HEK293 (cell line): Measurements from ENCODE around the gene MS4A12.

Experiments
- CTCF ChIA-PET: fragments of 350-600 bp; formaldehyde crosslinking; extraction: SDS; loops from one replicate; lab custom pipeline; 2021; ENCODE audit warnings: antibody characterized with exemption; lab: Yijun Ruan, JAX
- POLR2A ChIA-PET: fragments of 300-600 bp; formaldehyde crosslinking; extraction: SDS; loops from one replicate; lab custom pipeline; 2020; ENCODE audit warnings: antibody characterized with exemption, inconsistent platforms; lab: Yijun Ruan, JAX
- H3K27ac ChIP-seq: fragments of 200-500 bp; sonication (Bioruptor generic); 2 replicates; pipeline ENCODE4 v1.5.1; 2014; ENCODE audit warnings: low read depth, low read length, control low read depth, inconsistent platforms; ENCODE audit errors: extremely low read depth
- H3K36me3 ChIP-seq, 2 experiments: fragments of 200-500 bp in 1 of 2; sonication (Bioruptor generic) in 1 of 2; 1 replicate in 1 of 2; 2 replicates in 1 of 2; pipeline ENCODE4 v1.5.1; 2014 to 2017; ENCODE audit warnings: inconsistent platforms in 2 of 2, low read length in 2 of 2; ENCODE audit not compliant: control insufficient read depth in 2 of 2, insufficient read depth in 1 of 2
- H3K4me1 ChIP-seq: fragments of 200-500 bp; sonication (Bioruptor generic); 2 replicates; pipeline ENCODE4 v1.5.1; 2014; ENCODE audit warnings: mild to moderate bottlenecking, low read length, inconsistent platforms; ENCODE audit not compliant: control insufficient read depth, insufficient read depth
- H3K4me3 ChIP-seq: 2 replicates; pipeline ENCODE4 v1.5.1; 2011; ENCODE audit warnings: low read depth, mild to moderate bottlenecking, control low read depth, low read length, moderate library complexity
- H3K9me3 ChIP-seq: fragments of 200-500 bp; sonication (Bioruptor generic); 2 replicates; pipeline ENCODE4 v1.5.1; 2014; ENCODE audit warnings: low read depth, low read length, inconsistent platforms; ENCODE audit not compliant: control insufficient read depth, insufficient read depth
- MYNN ChIP-seq: fragments of 450-650 bp; formaldehyde crosslinking; IDR thresholded peaks from 2 replicates; pipeline ENCODE4 v1.5.1; 2016; ENCODE audit warnings: missing biosample characterization, missing genetic modification characterization, borderline replicate concordance
- MZF1 ChIP-seq: fragments of 450-650 bp; formaldehyde crosslinking; IDR thresholded peaks from 2 replicates; pipeline ENCODE4 v1.5.1; 2017; ENCODE audit warnings: missing biosample characterization, missing genetic modification characterization, borderline replicate concordance
- ZBTB17 ChIP-seq: fragments of 450-650 bp; formaldehyde crosslinking; IDR thresholded peaks from 2 replicates; pipeline ENCODE4 v1.5.1; 2016; ENCODE audit warnings: missing biosample characterization, missing genetic modification characterization
- ZBTB48 ChIP-seq: fragments of 450-650 bp; formaldehyde crosslinking; IDR thresholded peaks from 2 replicates; pipeline ENCODE4 v1.5.1; 2016; ENCODE audit warnings: missing biosample characterization, missing genetic modification characterization
- ZBTB7A ChIP-seq: fragments of 450-650 bp; formaldehyde crosslinking; IDR thresholded peaks from 2 replicates; pipeline ENCODE4 v1.5.1; 2016; ENCODE audit warnings: low read depth, missing biosample characterization, missing genetic modification characterization
- ZNF121 ChIP-seq: fragments of 450-650 bp; formaldehyde crosslinking; IDR thresholded peaks from 2 replicates; pipeline ENCODE4 v1.5.1; 2016; ENCODE audit warnings: missing biosample characterization, missing genetic modification characterization
- ZNF16 ChIP-seq: fragments of 450-650 bp; formaldehyde crosslinking; IDR thresholded peaks from 2 replicates; pipeline ENCODE4 v1.5.1; 2016; ENCODE audit warnings: low read depth, missing biosample characterization, missing genetic modification characterization
- ZNF18 ChIP-seq: fragments of 450-650 bp; formaldehyde crosslinking; IDR thresholded peaks from 2 replicates; pipeline ENCODE4 v1.5.1; 2016; ENCODE audit warnings: missing biosample characterization, missing genetic modification characterization
- ZNF23 ChIP-seq: fragments of 450-650 bp; formaldehyde crosslinking; IDR thresholded peaks from 2 replicates; pipeline ENCODE4 v1.5.1; 2016; ENCODE audit warnings: missing biosample characterization, missing genetic modification characterization, borderline replicate concordance
- ZNF350 ChIP-seq: fragments of 450-650 bp; formaldehyde crosslinking; IDR thresholded peaks from 2 replicates; pipeline ENCODE4 v1.5.0; 2017; ENCODE audit warnings: missing biosample characterization, mild to moderate bottlenecking, missing genetic modification characterization
- ZNF48 ChIP-seq: fragments of 450-650 bp; formaldehyde crosslinking; IDR thresholded peaks from 2 replicates; pipeline ENCODE4 v1.5.1; 2016; ENCODE audit warnings: missing biosample characterization, missing genetic modification characterization
- ZNF518A ChIP-seq: fragments of 450-650 bp; formaldehyde crosslinking; conservative IDR thresholded peaks from 2 replicates; pipeline ENCODE4 v1.5.1; 2016; ENCODE audit warnings: low read depth, missing biosample characterization, missing genetic modification characterization
- ZNF585B ChIP-seq: fragments of 450-650 bp; formaldehyde crosslinking; IDR thresholded peaks from 2 replicates; pipeline ENCODE4 v1.5.1; 2016; ENCODE audit warnings: missing biosample characterization, missing genetic modification characterization
- ZNF654 ChIP-seq: fragments of 450-650 bp; formaldehyde crosslinking; IDR thresholded peaks from 2 replicates; pipeline ENCODE4 v1.5.1; 2016; ENCODE audit warnings: low read depth, missing biosample characterization, missing genetic modification characterization
- ZNF670 ChIP-seq: fragments of 450-650 bp; formaldehyde crosslinking; IDR thresholded peaks from 2 replicates; pipeline ENCODE4 v1.5.1; 2016; ENCODE audit warnings: missing biosample characterization, missing genetic modification characterization, low read depth
- ZNF776 ChIP-seq: fragments of 450-650 bp; formaldehyde crosslinking; IDR thresholded peaks from 2 replicates; pipeline ENCODE4 v1.5.0; 2017; ENCODE audit warnings: missing biosample characterization, missing genetic modification characterization, borderline replicate concordance
- ZNF791 ChIP-seq: fragments of 450-650 bp; formaldehyde crosslinking; IDR thresholded peaks from 2 replicates; pipeline ENCODE4 v1.5.1; 2016; ENCODE audit warnings: missing biosample characterization, missing genetic modification characterization
- ZSCAN23 ChIP-seq: fragments of 450-650 bp; formaldehyde crosslinking; IDR thresholded peaks from 2 replicates; pipeline ENCODE4 v1.5.1; 2016; ENCODE audit warnings: missing biosample characterization, missing genetic modification characterization
- TF ChIP-seq, protein P1 (sequence below): fragments of 450-650 bp; formaldehyde crosslinking; IDR thresholded peaks from 2 replicates; pipeline ENCODE4 v1.5.1; 2016; ENCODE audit warnings: missing biosample characterization, missing genetic modification characterization
- TF ChIP-seq, protein P2 (sequence below): fragments of 450-650 bp; formaldehyde crosslinking; IDR thresholded peaks from 2 replicates; pipeline ENCODE4 v1.5.1; 2016; ENCODE audit warnings: missing biosample characterization, missing genetic modification characterization
- TF ChIP-seq, protein P3 (sequence below): fragments of 450-650 bp; formaldehyde crosslinking; IDR thresholded peaks from 2 replicates; pipeline ENCODE4 v1.5.1; 2016; ENCODE audit warnings: missing biosample characterization, missing genetic modification characterization
- TF ChIP-seq, protein P4 (sequence below): fragments of 450-650 bp; formaldehyde crosslinking; IDR thresholded peaks from 2 replicates; pipeline ENCODE4 v1.5.1; 2016; ENCODE audit warnings: missing biosample characterization, missing genetic modification characterization, low read depth

MS4A12 gene

DNA sequence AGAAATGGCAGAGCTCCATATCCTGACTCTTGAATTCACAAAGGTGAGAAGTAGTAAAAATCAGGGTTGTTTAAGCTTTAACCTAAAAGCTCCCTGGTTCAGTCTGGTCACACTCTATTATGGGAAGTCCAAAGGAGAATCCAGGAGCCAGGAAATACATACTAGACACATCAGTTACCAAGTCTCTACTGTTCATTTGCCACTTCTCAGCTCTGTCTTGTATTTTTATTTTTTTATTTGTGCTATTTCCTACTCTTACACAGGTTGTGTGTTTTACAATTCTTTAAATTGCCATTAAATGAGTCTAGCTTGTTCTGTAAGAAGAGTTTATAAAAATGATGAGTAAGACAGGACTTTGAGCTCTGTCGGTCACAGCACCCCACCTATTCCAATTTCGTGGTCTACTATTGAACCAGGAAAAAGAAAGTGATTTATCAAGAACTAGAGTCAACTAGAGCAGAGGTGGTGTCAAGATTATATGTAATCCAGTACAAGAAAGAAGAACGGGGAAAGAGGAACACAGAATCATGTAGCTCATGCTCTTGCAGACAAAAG is 9.7 kb downstream of the MS4A12 start:
- H3K9me3 ChIP-seq, result no peaks in the 10 kb centered on the region
- H3K4me1 ChIP-seq, result no peaks in the 10 kb centered on the region
- CTCF ChIA-PET, result interaction anchor here (0.5 kb wide), 1 partner anchor 686 kb away, joined by 4 read pairs; no protein-coding TSS in a partner anchor
- POLR2A ChIA-PET, result no interaction called here
- no peak for TF ChIP-seq ZNF654 (tag by site-specific recombination)
- no peak for TF ChIP-seq ZNF23 (tag by site-specific recombination)
- no peak for TF ChIP-seq ZBTB48 (tag by site-specific recombination)
- TF ChIP-seq ZNF670, result no peak
- TF ChIP-seq ZBTB7A (tag by site-specific recombination), result no peak
- TF ChIP-seq ZNF16 (tag by site-specific recombination), result no peak
- TF ChIP-seq ZNF350 (tag by site-specific recombination), result no peak
- TF ChIP-seq ZNF48, result no peak
- no peak for TF ChIP-seq ZNF121 (tag by site-specific recombination)
- TF ChIP-seq, protein P1, sequence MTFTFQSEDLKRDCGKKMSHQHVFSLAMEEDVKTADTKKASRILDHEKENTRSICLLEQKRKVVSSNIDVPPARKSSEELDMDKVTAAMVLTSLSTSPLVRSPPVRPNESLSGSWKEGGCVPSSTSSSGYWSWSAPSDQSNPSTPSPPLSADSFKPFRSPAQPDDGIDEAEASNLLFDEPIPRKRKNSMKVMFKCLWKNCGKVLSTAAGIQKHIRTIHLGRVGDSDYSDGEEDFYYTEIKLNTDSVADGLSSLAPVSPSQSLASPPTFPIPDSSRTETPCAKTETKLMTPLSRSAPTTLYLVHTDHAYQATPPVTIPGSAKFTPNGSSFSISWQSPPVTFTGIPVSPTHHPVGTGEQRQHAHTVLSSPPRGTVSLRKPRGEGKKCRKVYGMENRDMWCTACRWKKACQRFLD (tag by site-specific recombination), result no peak
- TF ChIP-seq, protein P2, sequence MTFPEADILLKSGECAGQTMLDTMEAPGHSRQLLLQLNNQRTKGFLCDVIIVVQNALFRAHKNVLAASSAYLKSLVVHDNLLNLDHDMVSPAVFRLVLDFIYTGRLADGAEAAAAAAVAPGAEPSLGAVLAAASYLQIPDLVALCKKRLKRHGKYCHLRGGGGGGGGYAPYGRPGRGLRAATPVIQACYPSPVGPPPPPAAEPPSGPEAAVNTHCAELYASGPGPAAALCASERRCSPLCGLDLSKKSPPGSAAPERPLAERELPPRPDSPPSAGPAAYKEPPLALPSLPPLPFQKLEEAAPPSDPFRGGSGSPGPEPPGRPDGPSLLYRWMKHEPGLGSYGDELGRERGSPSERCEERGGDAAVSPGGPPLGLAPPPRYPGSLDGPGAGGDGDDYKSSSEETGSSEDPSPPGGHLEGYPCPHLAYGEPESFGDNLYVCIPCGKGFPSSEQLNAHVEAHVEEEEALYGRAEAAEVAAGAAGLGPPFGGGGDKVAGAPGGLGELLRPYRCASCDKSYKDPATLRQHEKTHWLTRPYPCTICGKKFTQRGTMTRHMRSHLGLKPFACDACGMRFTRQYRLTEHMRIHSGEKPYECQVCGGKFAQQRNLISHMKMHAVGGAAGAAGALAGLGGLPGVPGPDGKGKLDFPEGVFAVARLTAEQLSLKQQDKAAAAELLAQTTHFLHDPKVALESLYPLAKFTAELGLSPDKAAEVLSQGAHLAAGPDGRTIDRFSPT (tag by site-specific recombination), result no peak
- TF ChIP-seq ZNF585B (tag by site-specific recombination), result no peak
- TF ChIP-seq, protein P3, sequence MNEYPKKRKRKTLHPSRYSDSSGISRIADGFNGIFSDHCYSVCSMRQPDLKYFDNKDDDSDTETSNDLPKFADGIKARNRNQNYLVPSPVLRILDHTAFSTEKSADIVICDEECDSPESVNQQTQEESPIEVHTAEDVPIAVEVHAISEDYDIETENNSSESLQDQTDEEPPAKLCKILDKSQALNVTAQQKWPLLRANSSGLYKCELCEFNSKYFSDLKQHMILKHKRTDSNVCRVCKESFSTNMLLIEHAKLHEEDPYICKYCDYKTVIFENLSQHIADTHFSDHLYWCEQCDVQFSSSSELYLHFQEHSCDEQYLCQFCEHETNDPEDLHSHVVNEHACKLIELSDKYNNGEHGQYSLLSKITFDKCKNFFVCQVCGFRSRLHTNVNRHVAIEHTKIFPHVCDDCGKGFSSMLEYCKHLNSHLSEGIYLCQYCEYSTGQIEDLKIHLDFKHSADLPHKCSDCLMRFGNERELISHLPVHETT, result no peak
- TF ChIP-seq ZSCAN23 (tag by site-specific recombination), result no peak
- no peak for TF ChIP-seq ZNF18 (tag by site-specific recombination)
- TF ChIP-seq ZNF791, result no peak
- no peak overlapping the region for H3K4me3 ChIP-seq
- H3K36me3 ChIP-seq, result no peaks in the 10 kb centered on the region
- no peak overlapping the region for H3K27ac ChIP-seq

- H3K27ac ChIP-seq, result no peak overlapping the region
- H3K4me3 ChIP-seq, result no peak overlapping the region
- no peaks in the 10 kb centered on the region for H3K4me1 ChIP-seq
- POLR2A ChIA-PET, result no interaction called here
- CTCF ChIA-PET, result interaction anchor here (1.0 kb wide), 1 partner anchor 141 kb away, joined by 4 read pairs; no protein-coding TSS in a partner anchor
- H3K36me3 ChIP-seq, result no peaks in the 10 kb centered on the region
- H3K9me3 ChIP-seq, result no peaks in the 10 kb centered on the region
- no peak for TF ChIP-seq MYNN (tag by site-specific recombination)
- no peak for TF ChIP-seq MZF1 (tag by site-specific recombination)
- TF ChIP-seq ZBTB17 (tag by site-specific recombination), result no peak
- no peak for TF ChIP-seq ZNF776 (tag by site-specific recombination)
- TF ChIP-seq, protein P4, sequence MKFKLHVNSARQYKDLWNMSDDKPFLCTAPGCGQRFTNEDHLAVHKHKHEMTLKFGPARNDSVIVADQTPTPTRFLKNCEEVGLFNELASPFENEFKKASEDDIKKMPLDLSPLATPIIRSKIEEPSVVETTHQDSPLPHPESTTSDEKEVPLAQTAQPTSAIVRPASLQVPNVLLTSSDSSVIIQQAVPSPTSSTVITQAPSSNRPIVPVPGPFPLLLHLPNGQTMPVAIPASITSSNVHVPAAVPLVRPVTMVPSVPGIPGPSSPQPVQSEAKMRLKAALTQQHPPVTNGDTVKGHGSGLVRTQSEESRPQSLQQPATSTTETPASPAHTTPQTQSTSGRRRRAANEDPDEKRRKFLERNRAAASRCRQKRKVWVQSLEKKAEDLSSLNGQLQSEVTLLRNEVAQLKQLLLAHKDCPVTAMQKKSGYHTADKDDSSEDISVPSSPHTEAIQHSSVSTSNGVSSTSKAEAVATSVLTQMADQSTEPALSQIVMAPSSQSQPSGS, result no peak
- TF ChIP-seq ZNF518A, result no peak
Measured at GRCh38 chr11:60504219-60504905, 11.8 kb downstream of the MS4A12 start.
